ENCODE results near the gene TVP23B. TPM values are rescaled to one million over a fixed set of nuclear protein-coding genes. Genes with fewer than 3 reads are reported as not detected.
A peak's percentile ranks its signal among the peaks of the same experiment; 100 is the strongest.
"Not testable (repeated sequence)": the region's sequence is repeated elsewhere in the genome, so short reads cannot be mapped to it uniquely, and the experiment has no call there.

The TVP23B gene
- total RNA-seq, 1 experiment from 2014 or later, result 39.4 TPM

- CTCF ChIA-PET; H3K27ac ChIP-seq (ENCODE audit: low read length); intact Hi-C loops (cut with micrococcal nuclease; ENCODE audit: unreplicated experiment); in situ Hi-C loops (cut with HindIII; ENCODE audit: low pct_unique_long_range_greater_than_20kb, low sequenced_read_pairs); H3K4me1 ChIP-seq (ENCODE audit: control insufficient read depth, insufficient read depth, low read length); H3K36me3 ChIP-seq (ENCODE audit: control insufficient read depth, insufficient read depth, low read length); H3K4me3 ChIP-seq (ENCODE audit: low read depth in 2 of 2, low read length in 2 of 2); POLR2A ChIA-PET; H3K27me3 ChIP-seq (ENCODE audit: control insufficient read depth, insufficient read depth, low read length); BruUV-seq (replicated peaks); H3K9me3 ChIP-seq (ENCODE audit: control insufficient read depth, insufficient read depth, low read depth, low read length): not testable (repeated sequence)
- TF ChIP-seq CTCF (IDR thresholded peaks at IDR 0.05), result peak; percentile 65; the same call in 1 of the 2 replicates
- ATAC-seq, result peak; percentile 89
- peak; percentile 25 for DNase-seq (ENCODE audit: low read depth, low spot score)
Measured at GRCh38 chr17:18816489-18817371, 35.7 kb downstream of the TVP23B start.

DNA sequence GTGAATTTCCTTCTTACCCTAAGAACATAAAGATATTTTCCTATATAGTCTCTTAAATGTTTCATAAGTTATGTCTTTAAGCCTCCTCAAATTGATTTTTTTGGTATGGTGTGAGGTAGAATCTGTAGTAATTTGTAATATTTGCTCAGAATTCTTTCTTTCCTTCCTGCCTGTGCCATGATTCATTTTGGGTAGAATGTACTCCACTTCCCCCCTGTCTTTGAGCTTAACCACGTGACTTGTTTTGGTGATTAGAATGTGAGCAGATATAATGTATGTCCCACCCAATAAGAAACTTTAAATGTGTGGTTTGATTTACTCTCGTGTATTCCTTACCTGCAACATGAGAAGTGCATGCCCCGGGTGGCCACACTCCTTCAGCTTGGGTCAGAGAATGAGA lies 40.4 kb downstream of the TVP23B start:
- BruUV-seq (replicated peaks); CTCF ChIA-PET; H3K27ac ChIP-seq (ENCODE audit: low read length); DNase-seq (ENCODE audit: low read depth, low spot score); H3K4me1 ChIP-seq (ENCODE audit: control insufficient read depth, insufficient read depth, low read length); H3K27me3 ChIP-seq (ENCODE audit: control insufficient read depth, insufficient read depth, low read length); H3K36me3 ChIP-seq (ENCODE audit: control insufficient read depth, insufficient read depth, low read length); H3K9me3 ChIP-seq (ENCODE audit: control insufficient read depth, insufficient read depth, low read depth, low read length); intact Hi-C loops (cut with micrococcal nuclease; ENCODE audit: unreplicated experiment); ATAC-seq; POLR2A ChIA-PET; in situ Hi-C loops (cut with HindIII; ENCODE audit: low pct_unique_long_range_greater_than_20kb, low sequenced_read_pairs); H3K4me3 ChIP-seq (ENCODE audit: low read depth in 2 of 2, low read length in 2 of 2): not testable (repeated sequence)

GRCh38 chr17:18827613-18828012 lies 46.6 kb downstream of the TVP23B start:
- BruUV-seq (replicated peaks); POLR2A ChIA-PET; H3K36me3 ChIP-seq (ENCODE audit: control insufficient read depth, insufficient read depth, low read length); H3K4me1 ChIP-seq (ENCODE audit: control insufficient read depth, insufficient read depth, low read length); intact Hi-C loops (cut with micrococcal nuclease; ENCODE audit: unreplicated experiment); DNase-seq (ENCODE audit: low read depth, low spot score); H3K27ac ChIP-seq (ENCODE audit: low read length); H3K9me3 ChIP-seq (ENCODE audit: control insufficient read depth, insufficient read depth, low read depth, low read length); H3K4me3 ChIP-seq (ENCODE audit: low read depth in 2 of 2, low read length in 2 of 2); CTCF ChIA-PET; H3K27me3 ChIP-seq (ENCODE audit: control insufficient read depth, insufficient read depth, low read length); in situ Hi-C loops (cut with HindIII; ENCODE audit: low pct_unique_long_range_greater_than_20kb, low sequenced_read_pairs); ATAC-seq: not testable (repeated sequence)

DNA sequence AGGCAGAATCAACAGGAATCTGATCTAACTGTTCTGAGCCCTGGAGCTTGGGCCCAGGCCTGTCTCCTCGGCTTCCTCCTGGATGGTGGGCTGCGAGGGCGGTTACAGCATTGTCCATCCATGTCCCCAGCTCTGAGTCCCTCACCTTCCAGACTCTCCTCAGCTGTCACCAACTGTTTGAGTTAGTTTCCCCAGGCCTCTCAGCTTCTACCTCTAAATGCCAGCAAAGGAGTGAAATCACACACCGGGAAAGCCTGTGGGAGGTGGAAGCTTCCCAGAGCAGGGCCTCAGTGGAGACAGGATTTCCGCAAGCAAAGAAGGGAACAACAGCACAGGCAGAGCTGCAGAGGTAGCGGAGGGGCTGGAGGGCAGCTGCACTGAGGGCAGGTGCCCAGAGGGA lies 67.5 kb downstream of the TVP23B start:
- Histone ChIP-seq H3K4me3 (ENCODE audit: low read depth in 2 of 2, low read length in 2 of 2) (no peak overlapping the region), H3K4me1 (ENCODE audit: control insufficient read depth, insufficient read depth, low read length) (no peaks in the 10 kb centered on the region), H3K27me3 (ENCODE audit: control insufficient read depth, insufficient read depth, low read length) (no peaks in the 10 kb centered on the region), H3K27ac (ENCODE audit: low read length) (no peak overlapping the region), H3K36me3 (ENCODE audit: control insufficient read depth, insufficient read depth, low read length) (no peaks in the 10 kb centered on the region), H3K9me3 (ENCODE audit: control insufficient read depth, insufficient read depth, low read depth, low read length) (no peaks in the 10 kb centered on the region)
- no peak for ATAC-seq
- TF ChIP-seq POLR2AphosphoS5 (IDR thresholded peaks at IDR 0.05; ENCODE audit: low read depth, low read length) (no peak), REST (IDR thresholded peaks at IDR 0.05; ENCODE audit: insufficient read depth in 1 of 2, low read depth in 2 of 2, low read length in 1 of 2) (no peak), TCF7L2 (IDR thresholded peaks at IDR 0.05; ENCODE audit: low read depth, low read length) (no peak), CTCF (IDR thresholded peaks at IDR 0.05) (no peak), SIN3A (IDR thresholded peaks at IDR 0.05; ENCODE audit: borderline replicate concordance, insufficient read depth, low read depth, low read length) (no peak)
- ChIA-PET CTCF (no interaction called here), POLR2A (no interaction called here)
- BruUV-seq (replicated peaks), result no TSS peak
- intact Hi-C loops (cut with micrococcal nuclease; ENCODE audit: unreplicated experiment) (no loop called here), in situ Hi-C loops (cut with HindIII; ENCODE audit: low pct_unique_long_range_greater_than_20kb, low sequenced_read_pairs) (no loop called here)
- DNase-seq (ENCODE audit: low read depth, low spot score), result no peak

Measured in Panc1 (cell line).